ENCODE results near the gene LGMN.

The LGMN gene

GRCh38 chr14:92703516-92703915 is 44.9 kb downstream of the LGMN start:
- Mint-ChIP-seq H3K4me3 (no peak overlapping the region), H3K36me3 (ENCODE audit: low read depth) (no peaks in the 10 kb centered on the region), H3K9me3 (no peaks in the 10 kb centered on the region), H3K4me1 (ENCODE audit: low read depth) (no peaks in the 10 kb centered on the region), H3K27ac (no peak overlapping the region), H3K27me3 (ENCODE audit: low read depth) (peaks cover 8% of the 10 kb centered on the region)

- H3K9me3 Mint-ChIP-seq: no peaks in the 10 kb centered on the region
- no peak overlapping the region for H3K27ac Mint-ChIP-seq
- H3K4me3 Mint-ChIP-seq: no peak overlapping the region
- H3K27me3 Mint-ChIP-seq (ENCODE audit: low read depth): peaks cover 15% of the 10 kb centered on the region
- H3K4me1 Mint-ChIP-seq (ENCODE audit: low read depth): no peaks in the 10 kb centered on the region
- no peaks in the 10 kb centered on the region for H3K36me3 Mint-ChIP-seq (ENCODE audit: low read depth)
These were observed 45.9 kb downstream of the LGMN start for GRCh38 chr14:92702441-92702918.

- H3K36me3 Mint-ChIP-seq (ENCODE audit: low read depth): no peaks in the 10 kb centered on the region
- H3K9me3 Mint-ChIP-seq: no peaks in the 10 kb centered on the region
- H3K27ac Mint-ChIP-seq: no peak overlapping the region
- no peaks in the 10 kb centered on the region for H3K4me1 Mint-ChIP-seq (ENCODE audit: low read depth)
- H3K4me3 Mint-ChIP-seq: no peak overlapping the region
- H3K27me3 Mint-ChIP-seq (ENCODE audit: low read depth): peaks cover 21% of the 10 kb centered on the region
These were observed 46.6 kb downstream of the LGMN start for GRCh38 chr14:92701826-92702225.

GRCh38 chr14:92698393-92698792 is 50.0 kb downstream of the LGMN start:
- H3K36me3 Mint-ChIP-seq (ENCODE audit: low read depth): no peaks in the 10 kb centered on the region
- no peak overlapping the region for H3K4me3 Mint-ChIP-seq
- H3K27ac Mint-ChIP-seq: no peak overlapping the region
- H3K4me1 Mint-ChIP-seq (ENCODE audit: low read depth): no peaks in the 10 kb centered on the region
- peaks cover 38% of the 10 kb centered on the region for H3K27me3 Mint-ChIP-seq (ENCODE audit: low read depth)
- H3K9me3 Mint-ChIP-seq: no peaks in the 10 kb centered on the region

GRCh38 chr14:92696366-92696765 is 52.1 kb downstream of the LGMN start:
- Mint-ChIP-seq H3K27me3 (ENCODE audit: low read depth) (peaks cover 36% of the 10 kb centered on the region), H3K27ac (no peak overlapping the region), H3K9me3 (no peaks in the 10 kb centered on the region), H3K4me1 (ENCODE audit: low read depth) (no peaks in the 10 kb centered on the region), H3K36me3 (ENCODE audit: low read depth) (no peaks in the 10 kb centered on the region), H3K4me3 (no peak overlapping the region)

GRCh38 chr14:92695562-92695961 is 52.9 kb downstream of the LGMN start:
- Mint-ChIP-seq H3K4me3 (no peak overlapping the region), H3K4me1 (ENCODE audit: low read depth) (no peaks in the 10 kb centered on the region), H3K36me3 (ENCODE audit: low read depth) (no peaks in the 10 kb centered on the region), H3K9me3 (no peaks in the 10 kb centered on the region), H3K27me3 (ENCODE audit: low read depth) (peaks cover 30% of the 10 kb centered on the region), H3K27ac (no peak overlapping the region)

- H3K27ac Mint-ChIP-seq: no peak overlapping the region
- H3K9me3 Mint-ChIP-seq: no peaks in the 10 kb centered on the region
- H3K4me1 Mint-ChIP-seq (ENCODE audit: low read depth): no peaks in the 10 kb centered on the region
- no peaks in the 10 kb centered on the region for H3K36me3 Mint-ChIP-seq (ENCODE audit: low read depth)
- peaks cover 30% of the 10 kb centered on the region for H3K27me3 Mint-ChIP-seq (ENCODE audit: low read depth)
- no peak overlapping the region for H3K4me3 Mint-ChIP-seq
These were observed 53.6 kb downstream of the LGMN start for GRCh38 chr14:92694807-92695206.

GRCh38 chr14:92693998-92694795 is 54.2 kb downstream of the LGMN start:
- no peaks in the 10 kb centered on the region for H3K36me3 Mint-ChIP-seq (ENCODE audit: low read depth)
- H3K4me3 Mint-ChIP-seq: no peak overlapping the region
- H3K27ac Mint-ChIP-seq: no peak overlapping the region
- peaks cover 30% of the 10 kb centered on the region for H3K27me3 Mint-ChIP-seq (ENCODE audit: low read depth)
- no peaks in the 10 kb centered on the region for H3K4me1 Mint-ChIP-seq (ENCODE audit: low read depth)
- no peaks in the 10 kb centered on the region for H3K9me3 Mint-ChIP-seq

- Mint-ChIP-seq H3K4me3 (no peak overlapping the region), H3K36me3 (ENCODE audit: low read depth) (no peaks in the 10 kb centered on the region), H3K27ac (no peak overlapping the region), H3K27me3 (ENCODE audit: low read depth) (peaks cover 24% of the 10 kb centered on the region), H3K9me3 (no peaks in the 10 kb centered on the region), H3K4me1 (ENCODE audit: low read depth) (no peaks in the 10 kb centered on the region)
These were observed 55.6 kb downstream of the LGMN start for GRCh38 chr14:92692822-92693226.

GRCh38 chr14:92690171-92691011 is 58.0 kb downstream of the LGMN start:
- H3K27ac Mint-ChIP-seq: no peak overlapping the region
- no peaks in the 10 kb centered on the region for H3K9me3 Mint-ChIP-seq
- peaks cover 11% of the 10 kb centered on the region for H3K27me3 Mint-ChIP-seq (ENCODE audit: low read depth)
- no peaks in the 10 kb centered on the region for H3K4me1 Mint-ChIP-seq (ENCODE audit: low read depth)
- peaks cover 6% of the 10 kb centered on the region for H3K36me3 Mint-ChIP-seq (ENCODE audit: low read depth)
- H3K4me3 Mint-ChIP-seq: no peak overlapping the region

- Mint-ChIP-seq H3K27ac (no peak overlapping the region), H3K36me3 (ENCODE audit: low read depth) (peaks cover 6% of the 10 kb centered on the region), H3K4me1 (ENCODE audit: low read depth) (no peaks in the 10 kb centered on the region), H3K4me3 (no peak overlapping the region), H3K27me3 (ENCODE audit: low read depth) (no peaks in the 10 kb centered on the region), H3K9me3 (no peaks in the 10 kb centered on the region)
These were observed 59.7 kb downstream of the LGMN start for GRCh38 chr14:92688434-92689375.

GRCh38 chr14:92687681-92688433 is 60.6 kb downstream of the LGMN start:
- Mint-ChIP-seq H3K9me3 (no peaks in the 10 kb centered on the region), H3K27me3 (ENCODE audit: low read depth) (no peaks in the 10 kb centered on the region), H3K4me3 (no peak overlapping the region), H3K27ac (no peak overlapping the region), H3K4me1 (ENCODE audit: low read depth) (no peaks in the 10 kb centered on the region), H3K36me3 (ENCODE audit: low read depth) (peaks cover 6% of the 10 kb centered on the region)

GRCh38 chr14:92686900-92687427 is 61.5 kb downstream of the LGMN start:
- H3K9me3 Mint-ChIP-seq: no peaks in the 10 kb centered on the region
- no peak overlapping the region for H3K27ac Mint-ChIP-seq
- no peaks in the 10 kb centered on the region for H3K27me3 Mint-ChIP-seq (ENCODE audit: low read depth)
- no peaks in the 10 kb centered on the region for H3K4me1 Mint-ChIP-seq (ENCODE audit: low read depth)
- H3K36me3 Mint-ChIP-seq (ENCODE audit: low read depth): peaks cover 10% of the 10 kb centered on the region
- no peak overlapping the region for H3K4me3 Mint-ChIP-seq
